HepG2 (cell line): Measurements from ENCODE around the gene AUH. TPM values are rescaled to one million over a fixed set of nuclear protein-coding genes. Genes with fewer than 3 reads are reported as not detected.

Source experiments
- ATAC-seq: fragments of 200-7000 bp; cut with Tn5 transposase; 3 replicates; pipeline ENCODE4 v1.9.1; 2020; ENCODE audit warnings: mild to moderate bottlenecking, moderate library complexity
- BruUV-seq: library from RNA; stranded (reverse); fragments of 400-500 nt; replicated peaks from 2 replicates; lab custom pipeline; 2021; lab: Mats Ljungman, UMichigan
- CTCF ChIA-PET: fragments of 300-600 bp; formaldehyde crosslinking; extraction: SDS; loops from one replicate; lab custom pipeline; 2021; ENCODE audit warnings: low total read pairs, inconsistent platforms, low intra/inter-chr PET ratio; lab: Yijun Ruan, JAX
- POLR2A ChIA-PET: fragments of 350-600 bp; sonication (Branson Sonifier 250); formaldehyde crosslinking; loops from one replicate; lab custom pipeline; 2020; ENCODE audit warnings: antibody characterized with exemption, inconsistent platforms; lab: Yijun Ruan, JAX
- DNase-seq: peaks from one replicate; pipeline ENCODE4 v3.0.0-alpha.2; 2015; ENCODE audit warnings: low spot score
- FAIRE-seq: peaks from 3 replicates; lab custom pipeline; 2011; peaks lifted over from hg19 to GRCh38; lab: Jason Lieb, UNC
- H2AFZ ChIP-seq: one replicate; pipeline ENCODE4 v1.6.1; 2011; ENCODE audit warnings: low read length, inconsistent platforms
- H3K27ac ChIP-seq: fragments of 300-600 bp; 3 replicates; pipeline ENCODE4 v1.8.0; 2011; ENCODE audit warnings: mixed run types, mild to moderate bottlenecking, mixed read lengths, low read length, inconsistent platforms; ENCODE audit not compliant: insufficient read depth; ENCODE audit errors: extremely low read length
- H3K27me3 ChIP-seq, 2 experiments: fragments of 200-600 bp in 1 of 2; 2 replicates in 1 of 2; 3 replicates in 1 of 2; pipeline versions ENCODE4 v1.6.0 to v1.8.0; 2011; ENCODE audit warnings: low read length in 2 of 2, mild to moderate bottlenecking in 2 of 2, moderate library complexity in 2 of 2, inconsistent platforms in 1 of 2; ENCODE audit not compliant: insufficient read depth in 2 of 2, control insufficient read depth in 1 of 2
- H3K36me3 ChIP-seq, 2 experiments: fragments of 200-600 bp in 1 of 2; replicated peaks in 1 of 2; 2 replicates in 1 of 2; 3 replicates in 1 of 2; pipeline versions ENCODE4 v1.5.1 to v1.8.0; 2011; ENCODE audit warnings: low read length in 2 of 2, inconsistent platforms in 1 of 2; ENCODE audit not compliant: insufficient read depth in 2 of 2, control insufficient read depth in 1 of 2
- H3K4me1 ChIP-seq: 2 replicates; pipeline ENCODE4 v1.5.1; 2012; ENCODE audit warnings: low read length, inconsistent platforms; ENCODE audit not compliant: insufficient read depth
- H3K4me2 ChIP-seq: 2 replicates; pipeline ENCODE4 v1.6.0; 2011; ENCODE audit warnings: low read depth, low read length, inconsistent platforms
- H3K4me3 ChIP-seq, 3 experiments: fragments of 200-600 bp in 1 of 3; sonication (generic), shearing (Covaris generic) in 1 of 3; replicated peaks in 1 of 3; 2 replicates each; pipeline ENCODE4 v1.5.1; 2011 to 2016; ENCODE audit warnings: low read length in 3 of 3, inconsistent platforms in 2 of 3, low read depth in 2 of 3, mild to moderate bottlenecking in 2 of 3, control low read depth in 1 of 3, mixed read lengths in 1 of 3; ENCODE audit not compliant: insufficient read depth in 1 of 3
- H3K79me2 ChIP-seq: one replicate; pipeline ENCODE4 v1.6.1; 2011; ENCODE audit warnings: low read length, inconsistent platforms; ENCODE audit not compliant: insufficient read depth
- H3K9ac ChIP-seq: 2 replicates; pipeline ENCODE4 v1.6.0; 2011; ENCODE audit warnings: mild to moderate bottlenecking, low read depth, low read length, inconsistent platforms; ENCODE audit not compliant: insufficient read depth
- H3K9me3 ChIP-seq: 2 replicates; pipeline ENCODE4 v1.5.1; 2012; ENCODE audit warnings: mild to moderate bottlenecking, low read length
- H4K20me1 ChIP-seq: 2 replicates; pipeline ENCODE4 v1.6.0; 2011; ENCODE audit warnings: inconsistent platforms, mild to moderate bottlenecking, low read length, moderate library complexity; ENCODE audit not compliant: insufficient read depth
- GLMP ChIP-seq: sonication (generic); formaldehyde crosslinking; IDR thresholded peaks from 2 replicates; pipeline ENCODE4 v1.9.0; 2021; ENCODE audit warnings: missing genetic modification reagents, mild to moderate bottlenecking, borderline replicate concordance
- HNF1B ChIP-seq: sonication (generic); formaldehyde crosslinking; IDR thresholded peaks from 2 replicates; pipeline ENCODE4 v1.5.1; 2020; ENCODE audit warnings: mild to moderate bottlenecking, moderate library complexity, missing genetic modification reagents
- HNRNPH1 ChIP-seq: fragments of 200-400 bp; formaldehyde crosslinking; optimal IDR thresholded peaks from 2 replicates; pipeline ENCODE3; 2017; ENCODE audit warnings: mild to moderate bottlenecking, low read depth, low read length
- LCORL ChIP-seq, 2 experiments: fragments of 450-650 bp in 1 of 2; sonication (generic) in 1 of 2; formaldehyde crosslinking in 1 of 2; IDR thresholded peaks; 2 replicates each; pipeline versions ENCODE4 v1.5.0 to v1.6.1; 2017 to 2020; ENCODE audit warnings: antibody characterized with exemption in 1 of 2, missing genetic modification reagents in 1 of 2
- MAFK ChIP-seq, 2 experiments: IDR thresholded peaks in 1 of 2; conservative IDR thresholded peaks in 1 of 2; 2 replicates each; pipeline ENCODE4 v1.6.1; 2011; ENCODE audit warnings: improper control_type of control experiment in 2 of 2, low read length in 2 of 2
- MLXIP ChIP-seq: sonication (generic); formaldehyde crosslinking; IDR thresholded peaks from 2 replicates; pipeline ENCODE4 v1.9.0; 2021; ENCODE audit warnings: missing genetic modification reagents, borderline replicate concordance
- PHF5A ChIP-seq: IDR thresholded peaks from one replicate; pipeline ENCODE4 v1.6.1; 2018; ENCODE audit warnings: low read depth, missing genetic modification reagents; ENCODE audit not compliant: unreplicated experiment
- SRY ChIP-seq: sonication (generic); formaldehyde crosslinking; IDR thresholded peaks from 2 replicates; pipeline ENCODE4 v1.8.0; 2022; ENCODE audit warnings: mild to moderate bottlenecking, missing genetic modification reagents
- TBX3 ChIP-seq: fragments of 450-650 bp; IDR thresholded peaks from 2 replicates; pipeline ENCODE4 v1.6.1; 2017; ENCODE audit warnings: antibody characterized with exemption, mild to moderate bottlenecking, inconsistent platforms, borderline replicate concordance
- ZNF557 ChIP-seq: sonication (generic); formaldehyde crosslinking; IDR thresholded peaks from 2 replicates; pipeline ENCODE4 v1.4.0; 2020; ENCODE audit warnings: missing genetic modification reagents
- ZNF562 ChIP-seq: sonication (generic); formaldehyde crosslinking; IDR thresholded peaks from 2 replicates; pipeline ENCODE4 v1.8.0; 2022; ENCODE audit warnings: missing genetic modification reagents, borderline replicate concordance
- WGBS: methylation state at CpG from one replicate; pipeline ENCODE4 v1.1.6; 2017; ENCODE audit warnings: low lambda C conversion rate; 5-methylcytosine and 5-hydroxymethylcytosine counted together
- in situ Hi-C: cut with HindIII; loops from 2 replicates; pipeline ENCODE4 v1.10.0; 2017; ENCODE audit warnings: low pct_unique_long_range_greater_than_20kb; ENCODE audit not compliant: extremely low pct_ligation_motif_present
- intact Hi-C: fragments of 100-400 bp; cut with micrococcal nuclease; formaldehyde crosslinking; loops from one replicate; pipeline ENCODE4 v1.10.0; 2022; ENCODE audit not compliant: unreplicated experiment
- polyA plus RNA-seq, 8 experiments: library from polyadenylated mRNA; depleted of rRNA in 3 of 8; stranded (reverse) in 7 of 8; unstranded in 1 of 8; fragments of >200 nt; fragmentation: Illumina TruSeq in 4 of 8; extraction: Trizol in 4 of 8; gene quantifications; 2 replicates each; pipeline versions ENCODE4 v1.2.1 to v1.2.3, GENCODE V29; 2011 to 2016; ENCODE audit warnings: low read depth in 4 of 8, missing spikeins in 1 of 8, mixed read lengths in 1 of 8; ENCODE audit not compliant: insufficient read depth in 1 of 8
- total RNA-seq, 5 experiments: library from RNA; depleted of rRNA; stranded (reverse); fragments of >200 nt; fragmentation: Illumina TruSeq; extraction: Trizol; gene quantifications; 2 replicates each; pipeline ENCODE4 v1.2.3, GENCODE V29; 2016; ENCODE audit warnings: low read depth in 1 of 5

Gene AUH
- total and polyA plus RNA-seq, 2 of the 13 experiments (the other 11 are each of a cell fraction or from before 2014, with no cell fraction given), result 25.8 to 31.9 TPM

GRCh38 chr9:91211414-91211813 is 150.3 kb downstream of the AUH start:
- no peaks in the 10 kb centered on the region for H3K9me3 ChIP-seq
- no peaks in the 10 kb centered on the region for H4K20me1 ChIP-seq
- FAIRE-seq, result peak; percentile 32
- no peaks in the 10 kb centered on the region for H3K27me3 ChIP-seq
- intact Hi-C loops, result no loop called here
- BruUV-seq, result TSS peak; percentile 60
- ATAC-seq, result no peak
- peaks cover 0 to 1% of the 10 kb centered on the region in 2 experiments; a peak in 1 of 5 replicates for H3K36me3 ChIP-seq
- DNase-seq, result no peak
- H3K4me3 ChIP-seq, result no peak overlapping the region
- TF ChIP-seq TBX3, result 0 out of 2 replicates have a peak, but pooled peaks have one; percentile 52
- no peak for TF ChIP-seq GLMP
- peak; percentile 5 for TF ChIP-seq PHF5A
- no peak for TF ChIP-seq HNRNPH1
- no peak overlapping the region for H2AFZ ChIP-seq
- H3K9ac ChIP-seq, result no peak overlapping the region
- in situ Hi-C loops, result no loop called here
- CTCF ChIA-PET, result no interaction called here
- H3K4me2 ChIP-seq, result peak overlapping the region; percentile 51; the same call in 1 of the 2 replicates
- POLR2A ChIA-PET, result interaction anchor here (0.6 to 2.4 kb wide), 7 partner anchors 14 to 174 kb away, joined by 3 to 17 read pairs (median 4); no protein-coding TSS in a partner anchor
- 75% methylated on average over 7 of the region's 7 CpGs for WGBS
- H3K79me2 ChIP-seq, result no peaks in the 10 kb centered on the region
- H3K27ac ChIP-seq, result peak overlapping the region; percentile 63
- H3K4me1 ChIP-seq, result peaks cover 70% of the 10 kb centered on the region

GRCh38 chr9:91210318-91210717 is 151.4 kb downstream of the AUH start:
- TF ChIP-seq HNF1B (no peak), ZNF557 (CRISPR knock-in tag) (no peak), ZNF562 (no peak), MLXIP (CRISPR knock-in tag) (no peak), MAFK (conservative IDR thresholded peaks at IDR 0.05 in 1 of 2, IDR thresholded peaks at IDR 0.05 in 1 of 2; ENCODE audit: low read length in 2 of 2) (peak in 1 of 2 experiments; percentile 20; a peak in 1 of 4 replicates), SRY (no peak), LCORL (IDR thresholded peaks at IDR 0.05) (no peak), LCORL (CRISPR knock-in tag; IDR thresholded peaks at IDR 0.05) (no peak)
- ATAC-seq, result no peak
- DNase-seq, result no peak
- H4K20me1 ChIP-seq, result no peaks in the 10 kb centered on the region
- no peaks in the 10 kb centered on the region for H3K27me3 ChIP-seq
- no TSS peak for BruUV-seq
- no peak overlapping the region for H3K27ac ChIP-seq
- no peaks in the 10 kb centered on the region for H3K79me2 ChIP-seq
- no peak for FAIRE-seq
- no peaks in the 10 kb centered on the region for H3K9me3 ChIP-seq
- POLR2A ChIA-PET, result interaction anchor here (1.3 to 2.4 kb wide), 3 partner anchors 13 to 173 kb away, joined by 3 to 17 read pairs (median 7); no protein-coding TSS in a partner anchor
- H3K4me1 ChIP-seq, result peaks cover 80% of the 10 kb centered on the region
- CTCF ChIA-PET, result no interaction called here
- H3K4me2 ChIP-seq, result no peak overlapping the region
- intact Hi-C loops, result no loop called here
- H3K9ac ChIP-seq, result no peak overlapping the region
- H2AFZ ChIP-seq, result no peak overlapping the region
- peaks cover 0 to 1% of the 10 kb centered on the region in 2 experiments; a peak in 1 of 5 replicates for H3K36me3 ChIP-seq
- WGBS, result 96% methylated on average over 6 of the region's 6 CpGs
- in situ Hi-C loops, result no loop called here
- no peak overlapping the region for H3K4me3 ChIP-seq
